ENCODE measurements around the gene ARPC1A.
"Not testable (repeated sequence)": the region's sequence is repeated elsewhere in the genome, so short reads cannot be mapped to it uniquely, and the experiment has no call there.

ARPC1A gene

DNA sequence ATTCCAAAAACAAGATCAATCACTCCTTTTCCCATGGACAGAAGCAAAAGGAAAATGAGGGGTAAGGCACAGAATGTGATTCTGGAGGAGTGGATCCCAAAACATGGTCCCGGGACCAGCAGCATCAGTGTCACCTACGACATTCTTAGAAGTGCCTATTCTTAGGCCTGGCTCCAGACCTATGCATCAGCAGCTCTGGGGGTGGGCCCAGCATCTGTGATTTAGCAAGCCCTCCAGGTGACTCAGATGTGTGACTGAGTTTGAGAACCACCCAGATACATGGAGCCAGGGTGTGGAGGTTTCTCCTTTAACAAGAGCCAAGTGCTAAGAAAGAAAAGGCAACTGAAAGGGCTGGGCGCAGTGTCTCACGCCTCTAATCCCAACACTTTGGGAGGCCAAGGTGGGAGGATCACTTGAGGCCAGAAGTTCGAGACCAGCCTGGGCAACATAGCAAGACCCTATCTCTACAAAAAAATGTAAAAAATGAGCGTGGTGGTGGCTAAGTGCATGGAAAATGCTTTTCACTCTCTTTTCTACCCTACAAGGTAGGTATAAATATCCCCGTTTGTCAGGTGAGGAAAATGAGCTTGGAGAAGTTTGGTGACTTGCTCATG is 17.1 kb upstream of the ARPC1A start:
- Mint-ChIP-seq H3K36me3 (peaks cover 4% of the 10 kb centered on the region), H3K4me1 (no peaks in the 10 kb centered on the region), H3K4me3 (no peak overlapping the region), H3K9me3 (peaks cover 1% of the 10 kb centered on the region), H3K27me3 (peaks cover 4% of the 10 kb centered on the region), H3K27ac (no peak overlapping the region)
- no peak for DNase-seq (ENCODE audit: low spot score in 2 of 2)
- no peak for ATAC-seq (ENCODE audit: low read depth)

DNA sequence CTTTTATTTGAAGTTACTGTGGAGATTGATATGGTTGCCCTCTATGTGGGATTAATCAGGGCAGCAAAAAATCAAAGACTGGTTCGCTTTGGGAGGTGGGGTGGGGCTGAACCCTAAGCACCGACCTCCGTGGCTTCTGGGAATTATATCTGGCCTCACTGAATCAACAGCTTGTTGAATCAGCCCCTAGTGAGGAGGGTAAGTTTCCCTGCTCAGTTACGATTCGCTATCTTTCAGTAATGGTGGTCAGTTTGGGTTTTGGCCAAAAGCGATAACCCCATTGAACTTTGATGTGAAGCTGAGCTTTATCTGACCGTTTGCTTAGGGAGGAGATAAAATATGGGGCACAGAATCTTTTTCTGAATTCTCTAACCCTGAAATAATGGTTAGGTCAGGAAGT is 16.6 kb upstream of the ARPC1A start:
- H3K4me3 Mint-ChIP-seq: no peak overlapping the region
- ATAC-seq (ENCODE audit: low read depth) (no peak), DNase-seq (ENCODE audit: low spot score in 2 of 2) (no peak)
- H3K27me3 Mint-ChIP-seq: peaks cover 4% of the 10 kb centered on the region
- H3K27ac Mint-ChIP-seq: no peak overlapping the region
- H3K9me3 Mint-ChIP-seq: peaks cover 1% of the 10 kb centered on the region
- peaks cover 4% of the 10 kb centered on the region for H3K36me3 Mint-ChIP-seq
- no peaks in the 10 kb centered on the region for H3K4me1 Mint-ChIP-seq

DNA sequence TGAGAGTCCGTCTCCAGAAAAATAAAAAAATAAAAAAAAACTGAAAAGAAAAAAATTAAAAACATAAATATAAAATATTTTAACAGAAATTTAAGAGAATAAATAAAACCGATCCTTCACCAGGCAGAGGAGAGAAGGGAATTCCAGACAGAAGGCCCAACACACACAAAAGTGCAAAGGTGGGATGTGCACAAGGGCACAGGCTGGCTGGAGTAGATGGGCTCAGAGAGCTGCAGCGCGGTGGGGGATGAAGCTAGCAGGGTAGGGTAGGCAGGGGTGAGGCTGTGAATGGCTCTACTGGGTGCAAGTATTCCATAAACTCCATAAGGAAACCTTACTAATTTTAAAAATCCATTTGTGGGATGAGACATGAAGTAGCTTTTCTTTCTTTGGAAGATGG is 15.7 kb upstream of the ARPC1A start:
- peaks cover 2% of the 10 kb centered on the region for H3K4me1 Mint-ChIP-seq
- H3K4me3 Mint-ChIP-seq: no peak overlapping the region
- DNase-seq (ENCODE audit: low spot score in 2 of 2): no peak
- peaks cover 1% of the 10 kb centered on the region for H3K9me3 Mint-ChIP-seq
- ATAC-seq (ENCODE audit: low read depth): no peak
- peaks cover 8% of the 10 kb centered on the region for H3K27me3 Mint-ChIP-seq
- peaks cover 4% of the 10 kb centered on the region for H3K36me3 Mint-ChIP-seq
- no peak overlapping the region for H3K27ac Mint-ChIP-seq

DNA sequence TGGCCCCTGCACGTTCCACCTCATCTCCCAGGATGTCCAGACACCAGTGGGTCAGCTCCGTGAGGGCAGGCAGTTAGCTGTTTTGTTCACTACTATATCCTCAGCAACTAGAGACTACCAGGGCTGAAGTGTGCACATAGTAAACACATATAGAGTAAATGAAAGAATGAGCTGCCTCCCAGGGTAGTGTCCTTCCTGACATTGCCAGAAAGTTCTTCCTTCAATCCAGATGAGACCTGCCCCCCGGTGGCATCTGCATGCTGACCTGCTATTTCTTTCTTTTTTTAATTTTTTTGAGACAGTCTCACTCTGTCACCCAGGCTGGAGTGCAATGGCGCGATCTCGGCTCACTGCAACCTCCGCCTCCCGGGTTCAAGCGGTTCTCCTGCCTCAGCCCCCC is 14.0 kb upstream of the ARPC1A start:
- no peak overlapping the region for H3K4me3 Mint-ChIP-seq
- no peak for ATAC-seq (ENCODE audit: low read depth)
- H3K27ac Mint-ChIP-seq: no peak overlapping the region
- peaks cover 2% of the 10 kb centered on the region for H3K4me1 Mint-ChIP-seq
- peaks cover 8% of the 10 kb centered on the region for H3K27me3 Mint-ChIP-seq
- H3K9me3 Mint-ChIP-seq: peaks cover 1% of the 10 kb centered on the region
- peaks cover 4% of the 10 kb centered on the region for H3K36me3 Mint-ChIP-seq
- no peak for DNase-seq (ENCODE audit: low spot score in 2 of 2)

DNA sequence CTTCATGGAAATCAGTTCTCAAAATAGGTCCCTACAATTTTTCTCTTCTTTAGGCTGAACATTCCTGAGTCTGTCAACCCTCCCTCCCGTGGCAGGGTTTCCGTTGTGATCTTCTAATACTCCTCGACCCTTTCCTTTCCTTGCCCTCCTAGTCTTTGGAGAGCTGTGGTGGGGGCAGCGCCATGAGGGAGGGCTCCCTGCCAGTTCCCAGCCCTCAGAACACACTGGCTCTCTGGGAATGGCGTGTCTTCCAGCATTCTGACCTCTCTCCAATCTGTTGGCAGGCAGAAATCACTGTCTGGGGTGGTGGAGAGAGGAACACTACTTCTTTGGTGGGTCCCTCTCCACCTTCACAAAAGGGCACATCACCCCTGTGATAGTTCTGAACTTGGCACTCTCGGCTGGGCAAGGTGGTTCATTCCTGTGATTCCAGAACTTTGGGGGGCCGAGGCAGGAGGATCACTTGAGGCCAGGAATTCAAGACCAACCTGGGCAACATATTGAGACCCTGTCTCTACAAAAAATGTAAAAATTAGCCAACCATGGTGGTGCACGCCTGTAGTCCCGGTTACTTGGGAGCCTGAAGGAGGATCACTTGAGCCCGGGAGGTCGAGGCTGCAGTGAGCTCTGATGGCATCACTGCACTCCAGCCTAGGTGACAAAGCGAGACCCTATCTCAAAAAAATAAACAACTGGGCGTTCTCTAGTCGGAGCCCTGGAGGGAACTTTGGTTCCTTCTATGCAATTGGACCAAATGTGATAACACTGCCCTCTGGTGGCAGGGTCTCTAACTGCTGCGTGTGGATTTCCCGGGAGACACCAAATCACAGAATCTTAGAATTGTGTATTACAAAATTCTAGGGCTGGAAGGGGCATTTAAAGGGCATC is 13.1 kb upstream of the ARPC1A start:
- peak; percentile 71 to 72 for DNase-seq (ENCODE audit: low spot score in 2 of 2)
- H3K27me3 Mint-ChIP-seq: peaks cover 8% of the 10 kb centered on the region

DNA sequence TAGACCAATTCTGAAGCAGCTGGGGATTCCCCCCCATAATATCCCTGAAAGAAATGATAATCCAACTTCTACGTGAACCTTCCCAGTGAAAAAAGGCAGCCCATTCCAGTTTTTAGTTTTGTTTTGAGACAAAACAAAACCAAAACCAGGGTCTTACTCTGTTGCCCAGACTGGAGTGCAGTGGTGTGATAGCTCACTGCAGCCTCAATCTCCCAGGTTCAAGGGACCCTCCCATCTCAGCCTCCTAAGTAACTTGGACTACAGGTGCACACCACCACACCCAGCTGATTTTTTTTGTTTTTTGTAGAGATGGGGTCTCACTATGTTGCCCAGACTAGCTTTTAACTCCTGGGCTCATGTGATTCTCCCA is 12.5 kb upstream of the ARPC1A start:
- no peak for DNase-seq (ENCODE audit: low spot score in 2 of 2)
- H3K27ac Mint-ChIP-seq: no peak overlapping the region
- H3K27me3 Mint-ChIP-seq: peaks cover 8% of the 10 kb centered on the region
- peaks cover 4% of the 10 kb centered on the region for H3K36me3 Mint-ChIP-seq
- H3K4me1 Mint-ChIP-seq: peaks cover 2% of the 10 kb centered on the region
- H3K4me3 Mint-ChIP-seq: peak overlapping the region; percentile 27
- peak; percentile 55 for ATAC-seq (ENCODE audit: low read depth)
- peaks cover 1% of the 10 kb centered on the region for H3K9me3 Mint-ChIP-seq

More for the DNA sequence above, 13.1 kb upstream of the ARPC1A start:
- Mint-ChIP-seq H3K4me3 (peak overlapping the region; percentile 27), H3K4me1 (peaks cover 2% of the 10 kb centered on the region), H3K9me3 (peaks cover 1% of the 10 kb centered on the region), H3K27ac (no peak overlapping the region), H3K36me3 (peaks cover 4% of the 10 kb centered on the region)
- ATAC-seq (ENCODE audit: low read depth): peak; percentile 81

DNA sequence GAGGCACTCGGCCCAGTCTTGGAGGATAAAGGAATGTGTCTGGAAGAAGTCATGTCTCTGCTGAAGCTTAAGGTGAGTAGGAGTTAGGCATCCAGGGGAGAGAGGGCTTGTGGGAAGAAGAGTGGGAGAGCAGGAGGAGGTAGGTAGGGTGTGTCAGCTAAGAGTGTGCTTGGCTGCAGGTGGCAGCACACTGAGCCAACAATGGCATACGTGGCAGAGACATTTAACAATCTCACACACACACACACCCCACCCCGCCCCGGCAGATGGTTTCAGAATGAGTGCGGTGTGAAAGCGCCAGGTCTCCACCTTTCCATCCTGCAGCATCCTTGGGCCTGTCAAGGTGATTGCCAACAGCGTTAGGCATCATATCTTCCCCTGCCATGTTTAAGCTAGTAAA is 11.2 kb upstream of the ARPC1A start:
- peaks cover 4% of the 10 kb centered on the region for H3K36me3 Mint-ChIP-seq
- peaks cover 2% of the 10 kb centered on the region for H3K4me1 Mint-ChIP-seq
- ATAC-seq (ENCODE audit: low read depth) (no peak), DNase-seq (ENCODE audit: low spot score in 2 of 2) (no peak)
- peaks cover 1% of the 10 kb centered on the region for H3K9me3 Mint-ChIP-seq
- no peak overlapping the region for H3K27ac Mint-ChIP-seq
- H3K27me3 Mint-ChIP-seq: peaks cover 8% of the 10 kb centered on the region
- H3K4me3 Mint-ChIP-seq: no peak overlapping the region

DNA sequence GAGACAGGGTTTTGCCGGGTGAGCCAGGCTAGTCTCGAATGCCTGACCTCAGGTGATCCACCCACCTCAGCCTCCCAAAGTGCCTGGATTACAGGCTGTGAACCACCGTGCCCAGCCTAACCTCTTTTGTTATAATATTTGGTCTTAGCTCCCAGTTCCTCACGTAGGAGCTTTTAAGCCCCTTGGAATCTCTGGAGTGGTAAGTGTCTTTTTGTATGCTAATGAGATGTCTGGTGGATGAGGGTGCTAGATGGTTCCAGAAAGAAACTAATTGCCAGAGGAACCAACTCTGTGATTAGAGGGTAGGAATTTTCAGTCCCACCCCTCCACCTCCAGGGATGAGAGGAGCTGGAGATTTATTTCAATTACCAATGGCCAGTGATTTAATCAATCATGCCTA is 5.3 kb upstream of the ARPC1A start:
- H3K27ac Mint-ChIP-seq: no peak overlapping the region
- no peaks in the 10 kb centered on the region for H3K9me3 Mint-ChIP-seq
- H3K4me1 Mint-ChIP-seq: peaks cover 2% of the 10 kb centered on the region
- no peak for ATAC-seq (ENCODE audit: low read depth)
- no peak for DNase-seq (ENCODE audit: low spot score in 2 of 2)
- H3K27me3 Mint-ChIP-seq: no peaks in the 10 kb centered on the region
- no peak overlapping the region for H3K4me3 Mint-ChIP-seq
- no peaks in the 10 kb centered on the region for H3K36me3 Mint-ChIP-seq

DNA sequence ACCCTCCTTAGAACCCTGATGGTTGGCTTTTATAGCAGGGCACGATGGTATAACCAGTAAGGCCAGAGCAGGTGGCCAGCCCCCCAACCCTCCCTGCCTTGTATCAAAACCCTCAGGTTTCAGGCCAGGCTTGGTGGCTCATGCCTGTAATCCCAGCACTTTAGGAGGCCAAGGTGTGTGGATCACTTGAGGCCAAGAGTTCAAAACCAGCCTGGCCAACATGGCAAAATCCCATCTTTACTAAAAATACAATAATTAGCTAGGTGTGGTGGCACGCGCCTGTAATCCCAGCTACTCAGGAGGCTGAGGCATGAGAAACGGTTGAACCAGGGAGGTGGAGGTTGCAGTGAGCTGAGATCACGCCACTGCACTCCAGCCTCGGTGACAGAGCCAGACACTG is 3.0 kb upstream of the ARPC1A start:
- not testable (repeated sequence) for H3K27ac Mint-ChIP-seq; DNase-seq (ENCODE audit: low spot score in 2 of 2); H3K4me3 Mint-ChIP-seq; ATAC-seq (ENCODE audit: low read depth); H3K36me3 Mint-ChIP-seq; H3K27me3 Mint-ChIP-seq; H3K9me3 Mint-ChIP-seq
- H3K4me1 Mint-ChIP-seq: peaks cover 12% of the 10 kb centered on the region

DNA sequence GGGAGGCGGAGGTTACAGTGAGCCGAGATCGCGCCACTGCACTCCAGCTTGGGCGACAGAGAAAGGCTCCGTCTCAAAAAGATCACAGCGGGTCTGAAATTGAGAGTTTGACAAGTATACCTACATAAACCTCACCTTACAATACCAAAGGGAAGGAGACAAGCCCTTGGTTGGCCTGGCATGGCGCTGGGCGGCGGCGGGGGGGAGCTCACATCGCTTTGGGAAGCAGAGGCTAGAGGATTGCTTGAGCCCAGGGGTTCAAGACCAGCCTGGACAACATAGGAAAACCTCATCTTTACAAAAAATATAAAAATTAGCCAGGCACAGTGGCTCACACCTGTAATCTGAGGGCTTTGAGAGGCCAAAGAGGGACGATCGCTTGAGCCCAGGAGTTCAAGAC is 1.1 kb upstream of the ARPC1A start:
- Mint-ChIP-seq H3K36me3 (no peaks in the 10 kb centered on the region), H3K27me3 (no peaks in the 10 kb centered on the region), H3K27ac (no peak overlapping the region), H3K9me3 (no peaks in the 10 kb centered on the region), H3K4me3 (peak overlapping the region; percentile 87), H3K4me1 (peaks cover 19% of the 10 kb centered on the region)
- DNase-seq (ENCODE audit: low spot score in 2 of 2) (no peak), ATAC-seq (ENCODE audit: low read depth) (no peak)

DNA sequence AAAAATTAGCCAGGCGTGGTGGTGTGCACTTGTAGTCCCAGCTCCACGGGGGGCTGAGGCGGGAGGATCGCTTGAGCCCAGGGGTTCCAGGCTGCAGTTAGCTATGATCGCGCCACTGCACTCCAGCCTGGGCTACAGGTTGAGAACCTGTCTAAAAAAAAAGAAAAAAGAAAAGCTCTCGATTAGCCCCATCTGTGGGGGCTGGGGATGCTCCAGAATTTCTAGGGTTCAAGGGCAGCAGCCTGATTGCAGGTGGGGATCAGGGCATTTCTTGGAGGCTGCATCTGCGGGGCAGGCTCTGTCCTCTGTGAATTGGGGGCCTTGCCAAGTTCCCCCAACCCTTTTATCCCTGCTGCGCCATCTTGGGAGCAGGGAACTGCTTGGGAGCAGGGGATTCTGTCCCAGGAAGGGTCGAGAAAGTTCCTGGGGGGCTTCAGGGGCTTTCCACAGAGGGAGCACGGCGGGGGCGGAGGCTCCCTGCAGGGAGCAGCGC is 651 bp upstream of the ARPC1A start:
- ATAC-seq (ENCODE audit: low read depth) (no peak), DNase-seq (ENCODE audit: low spot score in 2 of 2) (no peak)
- Mint-ChIP-seq H3K27me3 (no peaks in the 10 kb centered on the region), H3K27ac (peak overlapping the region; percentile 92), H3K4me1 (peaks cover 19% of the 10 kb centered on the region), H3K9me3 (no peaks in the 10 kb centered on the region), H3K36me3 (no peaks in the 10 kb centered on the region), H3K4me3 (peak overlapping the region; percentile 87)

DNA sequence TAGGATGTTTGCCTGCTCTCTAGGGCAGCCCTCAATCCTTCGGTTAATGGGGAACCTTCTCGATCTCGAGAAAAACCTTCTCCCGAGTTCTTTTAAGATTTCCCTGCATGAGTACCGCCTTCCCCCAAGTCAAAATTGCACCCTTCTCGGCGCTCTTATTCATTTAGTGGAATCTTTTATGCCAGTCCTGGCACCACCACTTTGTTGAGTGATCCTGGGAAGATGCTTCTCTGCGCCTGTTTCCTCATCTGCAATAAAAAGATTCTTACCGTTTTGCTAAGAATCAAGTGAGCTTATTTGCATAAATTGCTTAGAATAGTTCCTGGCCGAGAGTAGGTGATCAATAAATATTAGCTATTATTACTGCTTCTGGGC is 697 bp downstream of the ARPC1A start:
- no peaks in the 10 kb centered on the region for H3K36me3 Mint-ChIP-seq
- H3K4me1 Mint-ChIP-seq: peaks cover 31% of the 10 kb centered on the region
- ATAC-seq (ENCODE audit: low read depth) (no peak), DNase-seq (ENCODE audit: low spot score in 2 of 2) (no peak)
- peak overlapping the region; percentile 92 for H3K27ac Mint-ChIP-seq
- peak overlapping the region; percentile 87 for H3K4me3 Mint-ChIP-seq
- no peaks in the 10 kb centered on the region for H3K9me3 Mint-ChIP-seq
- no peaks in the 10 kb centered on the region for H3K27me3 Mint-ChIP-seq

DNA sequence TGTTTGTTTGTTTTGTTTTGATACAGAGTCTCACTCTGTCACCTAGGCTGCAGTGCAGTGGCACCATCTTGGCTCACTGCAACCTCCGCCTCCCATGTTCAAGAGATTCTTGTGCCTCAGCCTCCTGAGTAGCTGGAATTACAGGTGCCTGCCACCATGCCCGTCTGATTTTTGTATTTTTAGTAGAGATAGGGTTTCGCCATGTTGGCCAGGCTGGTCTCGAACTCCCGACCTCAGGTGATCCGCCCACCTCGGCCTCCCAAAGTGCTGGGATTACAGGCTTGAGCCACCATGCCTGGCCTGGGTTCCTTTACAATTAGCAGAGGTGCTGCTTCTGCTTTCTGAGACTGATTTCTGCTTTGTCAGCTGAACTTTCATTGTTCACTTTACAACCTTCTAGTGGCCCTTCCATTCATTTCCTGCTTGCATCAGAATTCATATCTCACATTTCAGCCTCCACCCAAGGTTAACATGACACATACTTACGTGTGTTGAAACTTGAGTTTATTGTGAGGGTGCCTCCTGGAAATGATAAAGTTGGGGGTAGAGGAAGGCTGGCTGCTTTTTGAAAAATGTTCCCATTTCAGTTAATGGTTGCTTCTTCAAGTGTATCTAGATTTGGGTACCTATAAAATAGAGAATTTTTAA is 4.7 kb downstream of the ARPC1A start:
- H3K4me1 Mint-ChIP-seq: peaks cover 30% of the 10 kb centered on the region
- H3K27ac Mint-ChIP-seq: peak overlapping the region; percentile 68
- not testable (repeated sequence) for H3K4me3 Mint-ChIP-seq; H3K9me3 Mint-ChIP-seq; ATAC-seq (ENCODE audit: low read depth); H3K36me3 Mint-ChIP-seq; DNase-seq (ENCODE audit: low spot score in 2 of 2); H3K27me3 Mint-ChIP-seq

DNA sequence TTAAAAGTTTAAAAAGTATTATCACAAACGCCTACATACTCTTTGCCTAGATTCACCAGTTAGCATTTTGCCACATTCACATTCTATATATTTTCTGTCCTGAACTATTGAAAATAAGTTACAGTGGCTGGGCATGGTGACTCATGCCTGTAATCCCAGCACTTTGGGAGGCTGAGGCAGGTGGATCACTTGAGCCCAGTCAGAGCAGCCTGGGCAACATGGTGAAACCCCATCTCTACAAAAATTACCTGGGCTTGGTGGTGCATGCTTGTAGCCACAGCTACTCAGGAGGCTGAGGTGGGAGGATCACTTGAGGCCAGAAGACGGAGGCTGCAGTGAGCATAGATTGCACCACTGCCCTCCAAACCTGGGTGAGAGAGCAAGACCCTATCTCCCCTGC is 5.3 kb downstream of the ARPC1A start:
- DNase-seq (ENCODE audit: low spot score in 2 of 2): no peak
- H3K36me3 Mint-ChIP-seq: peaks cover 5% of the 10 kb centered on the region
- no peak for ATAC-seq (ENCODE audit: low read depth)
- no peak overlapping the region for H3K4me3 Mint-ChIP-seq
- no peak overlapping the region for H3K27ac Mint-ChIP-seq
- H3K9me3 Mint-ChIP-seq: no peaks in the 10 kb centered on the region
- no peaks in the 10 kb centered on the region for H3K27me3 Mint-ChIP-seq
- peaks cover 30% of the 10 kb centered on the region for H3K4me1 Mint-ChIP-seq
